ENCODE measurements around the gene MPHOSPH9. TPM values are rescaled to one million over a fixed set of nuclear protein-coding genes. Genes with fewer than 3 reads are reported as not detected.

Gene MPHOSPH9
- total RNA-seq, 1 experiment from 2014 or later = 44.9 TPM

- CTCF ChIA-PET = no interaction called here
- TF ChIP-seq CEBPB (IDR thresholded peaks at IDR 0.05; ENCODE audit: low read depth) (no peak), FOSL1 (IDR thresholded peaks at IDR 0.05; ENCODE audit: low read depth) (no peak), RAD21 (IDR thresholded peaks at IDR 0.05; ENCODE audit: low read depth) (no peak), SIN3A (IDR thresholded peaks at IDR 0.05; ENCODE audit: low read depth) (no peak), ZFX (IDR thresholded peaks at IDR 0.05) (no peak), TCF7L2 (IDR thresholded peaks at IDR 0.05; ENCODE audit: borderline replicate concordance, extremely low read depth, insufficient read depth, insufficient read length) (no peak)
- TF ChIP-seq, protein P1, sequence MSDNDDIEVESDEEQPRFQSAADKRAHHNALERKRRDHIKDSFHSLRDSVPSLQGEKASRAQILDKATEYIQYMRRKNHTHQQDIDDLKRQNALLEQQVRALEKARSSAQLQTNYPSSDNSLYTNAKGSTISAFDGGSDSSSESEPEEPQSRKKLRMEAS (IDR thresholded peaks at IDR 0.05) = no peak
- TF ChIP-seq, protein P2, sequence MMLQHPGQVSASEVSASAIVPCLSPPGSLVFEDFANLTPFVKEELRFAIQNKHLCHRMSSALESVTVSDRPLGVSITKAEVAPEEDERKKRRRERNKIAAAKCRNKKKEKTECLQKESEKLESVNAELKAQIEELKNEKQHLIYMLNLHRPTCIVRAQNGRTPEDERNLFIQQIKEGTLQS (IDR thresholded peaks at IDR 0.05) = no peak
These were observed 118.4 kb downstream of the MPHOSPH9 start for GRCh38 chr12:123114304-123115083.

DNA sequence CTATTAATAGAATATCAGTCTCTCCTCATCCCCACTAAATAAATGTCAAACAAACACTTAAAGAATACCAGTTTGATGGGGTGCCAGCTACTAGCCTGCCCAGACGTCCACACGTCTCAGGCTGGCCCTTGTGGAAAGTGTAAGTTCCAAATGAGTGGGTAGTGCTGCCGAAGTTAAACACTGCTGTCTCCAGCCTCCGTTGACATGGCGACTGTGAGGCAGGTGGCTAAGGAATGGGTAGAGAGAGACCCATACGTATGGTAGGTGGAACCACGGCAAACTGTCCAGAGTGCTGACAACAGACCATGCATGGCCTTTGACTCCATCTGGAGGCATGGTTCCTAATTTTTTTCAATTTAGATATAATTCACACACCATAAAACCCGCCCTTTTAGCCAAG lies 119.9 kb downstream of the MPHOSPH9 start:
- no peak overlapping the region for H2AFZ ChIP-seq (ENCODE audit: low read depth, low read length, poor library complexity, severe bottlenecking)
- H4K20me1 ChIP-seq (ENCODE audit: insufficient read depth) = no peaks in the 10 kb centered on the region
- RAD21 ChIA-PET (ENCODE audit: low non-redundant PET in 1 of 2, low total read pairs in 2 of 2, uncharacterized antibody in 2 of 2, unreplicated experiment in 2 of 2) = no interaction called here
- intact Hi-C loops (cut with micrococcal nuclease) = no loop called here
- POLR2A ChIA-PET = no interaction called here
- H3K36me3 ChIP-seq (ENCODE audit: control insufficient read depth in 1 of 2, insufficient read depth in 2 of 2, low read length in 2 of 2) = no peaks in the 10 kb centered on the region
- H3K27ac ChIP-seq (ENCODE audit: low read depth, low read length) = no peak overlapping the region
- no peak overlapping the region for H3K9ac ChIP-seq (ENCODE audit: low read length)
- H3K4me2 ChIP-seq (ENCODE audit: low read length) = no peak overlapping the region
- ATAC-seq (no peak), DNase-seq (ENCODE audit: low read depth, low spot score) (no peak)
- BruUV-seq (replicated peaks) = no TSS peak
- no peak overlapping the region for H3K4me3 ChIP-seq (replicated peaks in 1 of 2; ENCODE audit: low read depth in 1 of 2, low read length in 2 of 2)
- H3K9me3 ChIP-seq (ENCODE audit: control insufficient read depth in 1 of 2, insufficient read depth in 1 of 2, low read depth in 1 of 2, low read length in 2 of 2) = no peaks in the 10 kb centered on the region
- no peaks in the 10 kb centered on the region; the same call in 1 of the 2 replicates for H3K79me2 ChIP-seq (ENCODE audit: insufficient read depth, low read length)
- H3K9me2 ChIP-seq (ENCODE audit: insufficient read depth) = no peaks in the 10 kb centered on the region
- CTCF ChIA-PET = no interaction called here
- no peaks in the 10 kb centered on the region; a peak in 1 of 4 replicates for H3K4me1 ChIP-seq (ENCODE audit: control insufficient read depth in 1 of 2, insufficient read depth in 2 of 2, low read length in 2 of 2)
- no peaks in the 10 kb centered on the region for H3K27me3 ChIP-seq (ENCODE audit: insufficient read depth, low read length)
- TF ChIP-seq CTCF (IDR thresholded peaks at IDR 0.05 in 2 of 3, conservative IDR thresholded peaks at IDR 0.05 in 1 of 3; ENCODE audit: borderline replicate concordance in 1 of 3, insufficient read depth in 1 of 3, low read depth in 2 of 3, low read length in 2 of 3) (no peak), CEBPB (IDR thresholded peaks at IDR 0.05; ENCODE audit: low read depth) (no peak)
- TF ChIP-seq, protein P3, sequence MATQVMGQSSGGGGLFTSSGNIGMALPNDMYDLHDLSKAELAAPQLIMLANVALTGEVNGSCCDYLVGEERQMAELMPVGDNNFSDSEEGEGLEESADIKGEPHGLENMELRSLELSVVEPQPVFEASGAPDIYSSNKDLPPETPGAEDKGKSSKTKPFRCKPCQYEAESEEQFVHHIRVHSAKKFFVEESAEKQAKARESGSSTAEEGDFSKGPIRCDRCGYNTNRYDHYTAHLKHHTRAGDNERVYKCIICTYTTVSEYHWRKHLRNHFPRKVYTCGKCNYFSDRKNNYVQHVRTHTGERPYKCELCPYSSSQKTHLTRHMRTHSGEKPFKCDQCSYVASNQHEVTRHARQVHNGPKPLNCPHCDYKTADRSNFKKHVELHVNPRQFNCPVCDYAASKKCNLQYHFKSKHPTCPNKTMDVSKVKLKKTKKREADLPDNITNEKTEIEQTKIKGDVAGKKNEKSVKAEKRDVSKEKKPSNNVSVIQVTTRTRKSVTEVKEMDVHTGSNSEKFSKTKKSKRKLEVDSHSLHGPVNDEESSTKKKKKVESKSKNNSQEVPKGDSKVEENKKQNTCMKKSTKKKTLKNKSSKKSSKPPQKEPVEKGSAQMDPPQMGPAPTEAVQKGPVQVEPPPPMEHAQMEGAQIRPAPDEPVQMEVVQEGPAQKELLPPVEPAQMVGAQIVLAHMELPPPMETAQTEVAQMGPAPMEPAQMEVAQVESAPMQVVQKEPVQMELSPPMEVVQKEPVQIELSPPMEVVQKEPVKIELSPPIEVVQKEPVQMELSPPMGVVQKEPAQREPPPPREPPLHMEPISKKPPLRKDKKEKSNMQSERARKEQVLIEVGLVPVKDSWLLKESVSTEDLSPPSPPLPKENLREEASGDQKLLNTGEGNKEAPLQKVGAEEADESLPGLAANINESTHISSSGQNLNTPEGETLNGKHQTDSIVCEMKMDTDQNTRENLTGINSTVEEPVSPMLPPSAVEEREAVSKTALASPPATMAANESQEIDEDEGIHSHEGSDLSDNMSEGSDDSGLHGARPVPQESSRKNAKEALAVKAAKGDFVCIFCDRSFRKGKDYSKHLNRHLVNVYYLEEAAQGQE (IDR thresholded peaks at IDR 0.05; ENCODE audit: low read depth) = no peak
- TF ChIP-seq, protein P2 (IDR thresholded peaks at IDR 0.05) = no peak

More at GRCh38 chr12:123114304-123115083, 118.4 kb downstream of the MPHOSPH9 start:
- H3K27me3 ChIP-seq (ENCODE audit: insufficient read depth, low read length) = no peaks in the 10 kb centered on the region
- no peak overlapping the region for H3K4me2 ChIP-seq (ENCODE audit: low read length)
- H3K9me3 ChIP-seq (ENCODE audit: control insufficient read depth in 1 of 2, insufficient read depth in 1 of 2, low read depth in 1 of 2, low read length in 2 of 2) = no peaks in the 10 kb centered on the region
- no peak overlapping the region for H3K27ac ChIP-seq (ENCODE audit: low read depth, low read length)
- DNase-seq (ENCODE audit: low read depth, low spot score) (no peak), ATAC-seq (no peak)
- POLR2A ChIA-PET = no interaction called here
- RAD21 ChIA-PET (ENCODE audit: low non-redundant PET in 1 of 2, low total read pairs in 2 of 2, uncharacterized antibody in 2 of 2, unreplicated experiment in 2 of 2) = interaction anchor here in 1 of 2 experiments (0.6 kb wide), 1 partner anchor 98 kb away, joined by 3 read pairs; no protein-coding TSS in a partner anchor
- H3K9ac ChIP-seq (ENCODE audit: low read length) = no peak overlapping the region
- no peaks in the 10 kb centered on the region; a peak in 1 of 4 replicates for H3K4me1 ChIP-seq (ENCODE audit: control insufficient read depth in 1 of 2, insufficient read depth in 2 of 2, low read length in 2 of 2)
- no peak overlapping the region for H2AFZ ChIP-seq (ENCODE audit: low read depth, low read length, poor library complexity, severe bottlenecking)
- intact Hi-C loops (cut with micrococcal nuclease) = no loop called here
- H3K36me3 ChIP-seq (ENCODE audit: control insufficient read depth in 1 of 2, insufficient read depth in 2 of 2, low read length in 2 of 2) = no peaks in the 10 kb centered on the region
- no TSS peak for BruUV-seq (replicated peaks)
- no peak overlapping the region for H3K4me3 ChIP-seq (replicated peaks in 1 of 2; ENCODE audit: low read depth in 1 of 2, low read length in 2 of 2)
- H3K79me2 ChIP-seq (ENCODE audit: insufficient read depth, low read length) = no peaks in the 10 kb centered on the region; the same call in 1 of the 2 replicates
- no peaks in the 10 kb centered on the region for H4K20me1 ChIP-seq (ENCODE audit: insufficient read depth)
- no peaks in the 10 kb centered on the region for H3K9me2 ChIP-seq (ENCODE audit: insufficient read depth)

Measured in HCT116 (cell line).